Measurements from ENCODE around the gene FAM107B. TPM values are rescaled to one million over a fixed set of nuclear protein-coding genes. Genes with fewer than 3 reads are reported as not detected.

The FAM107B gene
- total and polyA plus RNA-seq, 2 of the 13 experiments (the other 11 are each of a cell fraction or from before 2014, with no cell fraction given) = 15.7 to 24.8 TPM

GRCh38 chr10:14649739-14650138, 125.0 kb downstream of the FAM107B start:
- Histone ChIP-seq H3K27ac (ENCODE audit: extremely low read length, insufficient read depth, low read length) (no peak overlapping the region), H3K36me3 (replicated peaks in 1 of 2; ENCODE audit: control insufficient read depth in 1 of 2, insufficient read depth in 2 of 2, low read length in 2 of 2) (no peaks in the 10 kb centered on the region), H3K9me3 (ENCODE audit: low read length) (no peaks in the 10 kb centered on the region), H3K4me1 (ENCODE audit: insufficient read depth, low read length) (peaks cover 9% of the 10 kb centered on the region), H3K27me3 (ENCODE audit: control insufficient read depth in 1 of 2, insufficient read depth in 2 of 2, low read length in 2 of 2) (peaks cover 0 to 13% of the 10 kb centered on the region in 2 experiments; a peak in 2 of 5 replicates), H2AFZ (ENCODE audit: low read length) (no peak overlapping the region), H3K4me3 (replicated peaks in 1 of 3; ENCODE audit: insufficient read depth in 1 of 3, low read depth in 2 of 3, low read length in 3 of 3) (no peak overlapping the region), H3K4me2 (ENCODE audit: low read depth, low read length) (no peak overlapping the region), H4K20me1 (ENCODE audit: insufficient read depth, low read length) (no peaks in the 10 kb centered on the region), H3K79me2 (ENCODE audit: insufficient read depth, low read length) (no peaks in the 10 kb centered on the region), H3K9ac (ENCODE audit: insufficient read depth, low read depth, low read length) (no peak overlapping the region)
- DNase-seq (ENCODE audit: low spot score) (no peak), ATAC-seq (no peak), FAIRE-seq (no peak)
- intact Hi-C loops (cut with micrococcal nuclease; ENCODE audit: unreplicated experiment) = no loop called here
- WGBS (ENCODE audit: low lambda C conversion rate) = 34% methylated on average over 3 of the region's 4 CpGs
- POLR2A ChIA-PET = no interaction called here
- CTCF ChIA-PET (ENCODE audit: low intra/inter-chr PET ratio, low total read pairs) = no interaction called here
- in situ Hi-C loops (cut with HindIII; ENCODE audit: extremely low pct_ligation_motif_present, low pct_unique_long_range_greater_than_20kb) = no loop called here
- TF ChIP-seq ZSCAN5A (CRISPR knock-in tag; IDR thresholded peaks at IDR 0.05; ENCODE audit: borderline replicate concordance) = no peak
- no peak for TF ChIP-seq CBFB (CRISPR knock-in tag; IDR thresholded peaks at IDR 0.05)
- TF ChIP-seq STAT6 (CRISPR knock-in tag; IDR thresholded peaks at IDR 0.05; ENCODE audit: borderline replicate concordance) = no peak
- TF ChIP-seq NR2F6 (IDR thresholded peaks at IDR 0.05) = no peak
- no peak for TF ChIP-seq NR2F6 (CRISPR knock-in tag; IDR thresholded peaks at IDR 0.05)
- TF ChIP-seq ZNF746 (CRISPR knock-in tag; IDR thresholded peaks at IDR 0.05) = no peak
- TF ChIP-seq SRSF4 (IDR thresholded peaks at IDR 0.05; ENCODE audit: low read depth, low read length, poor library complexity, severe bottlenecking) = no peak
- no peak for TF ChIP-seq MXD1 (CRISPR knock-in tag; IDR thresholded peaks at IDR 0.05)
- BruUV-seq (replicated peaks) = no TSS peak
